ENCODE data around the gene ACAN.
A peak's percentile ranks its signal among the peaks of the same experiment; 100 is the strongest.

Gene ACAN

GRCh38 chr15:88844749-88845386 lies 41.6 kb downstream of the ACAN start:
- no peak for DNase-seq

DNA sequence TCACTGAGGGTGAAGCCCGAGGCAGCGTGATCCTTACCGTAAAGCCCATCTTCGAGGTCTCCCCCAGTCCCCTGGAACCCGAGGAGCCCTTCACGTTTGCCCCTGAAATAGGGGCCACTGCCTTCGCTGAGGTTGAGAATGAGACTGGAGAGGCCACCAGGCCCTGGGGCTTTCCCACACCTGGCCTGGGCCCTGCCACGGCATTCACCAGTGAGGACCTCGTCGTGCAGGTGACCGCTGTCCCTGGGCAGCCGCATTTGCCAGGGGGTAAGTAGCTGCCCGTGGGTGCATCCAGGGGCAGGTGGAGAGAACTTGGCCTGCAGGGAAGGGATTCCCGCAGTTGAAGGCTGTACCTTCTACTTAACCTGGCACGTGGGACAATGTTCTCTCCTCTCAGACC lies 42.4 kb downstream of the ACAN start:
- no peak for DNase-seq

DNA sequence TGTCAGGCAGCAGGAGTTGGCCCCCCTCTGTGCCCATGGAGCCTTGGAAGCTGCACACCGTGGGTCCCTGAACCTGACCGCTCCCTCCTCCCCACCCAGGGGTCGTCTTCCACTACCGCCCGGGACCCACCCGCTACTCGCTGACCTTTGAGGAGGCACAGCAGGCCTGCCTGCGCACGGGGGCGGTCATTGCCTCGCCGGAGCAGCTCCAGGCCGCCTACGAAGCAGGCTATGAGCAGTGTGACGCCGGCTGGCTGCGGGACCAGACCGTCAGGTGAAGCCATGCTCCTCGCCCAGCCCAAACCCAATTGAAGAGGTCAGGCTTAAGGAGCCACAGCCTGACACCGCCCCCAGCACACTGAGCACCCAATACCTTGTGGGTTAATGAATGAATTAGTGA lies 43.9 kb downstream of the ACAN start:
- DNase-seq = no peak

GRCh38 chr15:88848203-88848602 lies 45.0 kb downstream of the ACAN start:
- no peak for DNase-seq

GRCh38 chr15:88849376-88850072 lies 46.3 kb downstream of the ACAN start:
- DNase-seq = no peak

DNA sequence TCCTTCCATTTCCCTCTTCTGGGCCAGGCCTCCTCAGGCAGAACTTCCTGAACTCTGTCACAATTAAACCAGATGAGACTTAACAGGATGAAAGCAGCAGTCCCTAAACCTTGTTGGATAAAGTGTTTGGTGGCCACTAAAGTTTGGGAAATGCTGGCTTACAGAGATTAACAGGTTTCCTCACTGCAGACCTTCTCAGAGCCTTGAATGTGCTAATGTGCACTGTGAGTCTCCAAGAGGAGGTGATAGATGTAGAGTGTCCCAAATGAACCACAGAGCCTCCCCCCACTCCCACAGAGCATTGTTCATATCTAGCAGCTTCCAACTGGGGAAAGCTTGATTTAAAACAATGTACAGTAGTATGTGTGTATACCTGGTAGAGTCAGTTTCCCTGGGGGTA lies 49.2 kb downstream of the ACAN start:
- no peak for DNase-seq

GRCh38 chr15:88858934-88859333 lies 55.7 kb downstream of the ACAN start:
- no peak for DNase-seq

- DNase-seq = no peak
Observed at GRCh38 chr15:88859550-88859949, 56.3 kb downstream of the ACAN start.

DNA sequence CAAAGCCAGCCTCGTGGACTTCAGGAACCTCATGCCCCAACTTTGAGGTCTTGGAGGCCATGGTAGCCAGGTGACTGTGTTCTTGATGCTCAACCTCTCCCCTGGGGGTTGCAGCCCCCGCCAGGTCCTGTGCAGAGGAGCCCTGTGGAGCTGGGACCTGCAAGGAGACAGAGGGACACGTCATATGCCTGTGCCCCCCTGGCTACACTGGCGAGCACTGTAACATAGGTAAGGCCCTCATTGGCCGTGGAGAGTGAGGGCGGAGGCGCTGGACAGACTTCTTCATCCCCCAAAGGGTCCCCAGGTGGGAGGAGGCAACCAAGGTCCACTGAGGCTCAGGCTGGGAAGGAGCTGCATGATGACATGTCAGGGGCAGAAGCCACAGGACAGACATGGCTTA lies 57.0 kb downstream of the ACAN start:
- no peak for DNase-seq

DNA sequence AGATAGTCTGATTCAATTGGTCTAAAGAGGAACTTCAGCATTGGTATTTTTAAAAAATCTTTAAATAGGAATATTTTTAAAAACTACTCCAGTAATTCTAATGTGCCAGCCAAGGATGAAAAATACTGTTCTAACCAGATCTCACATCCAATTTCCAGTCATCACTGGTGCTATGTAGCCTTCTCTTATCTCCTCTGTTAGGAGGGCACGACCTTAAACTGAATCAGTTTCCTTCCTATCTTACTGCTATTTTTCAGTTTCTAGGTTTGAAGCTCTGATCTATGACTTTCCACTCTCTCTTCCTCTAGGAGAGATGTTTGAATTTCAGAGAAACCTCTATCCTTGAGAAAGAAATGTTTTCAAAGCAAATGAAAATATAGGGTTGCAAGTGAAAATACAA lies 60.2 kb downstream of the ACAN start:
- DNase-seq = no peak

- no peak for DNase-seq
Observed at GRCh38 chr15:88864861-88865497, 61.7 kb downstream of the ACAN start.

DNA sequence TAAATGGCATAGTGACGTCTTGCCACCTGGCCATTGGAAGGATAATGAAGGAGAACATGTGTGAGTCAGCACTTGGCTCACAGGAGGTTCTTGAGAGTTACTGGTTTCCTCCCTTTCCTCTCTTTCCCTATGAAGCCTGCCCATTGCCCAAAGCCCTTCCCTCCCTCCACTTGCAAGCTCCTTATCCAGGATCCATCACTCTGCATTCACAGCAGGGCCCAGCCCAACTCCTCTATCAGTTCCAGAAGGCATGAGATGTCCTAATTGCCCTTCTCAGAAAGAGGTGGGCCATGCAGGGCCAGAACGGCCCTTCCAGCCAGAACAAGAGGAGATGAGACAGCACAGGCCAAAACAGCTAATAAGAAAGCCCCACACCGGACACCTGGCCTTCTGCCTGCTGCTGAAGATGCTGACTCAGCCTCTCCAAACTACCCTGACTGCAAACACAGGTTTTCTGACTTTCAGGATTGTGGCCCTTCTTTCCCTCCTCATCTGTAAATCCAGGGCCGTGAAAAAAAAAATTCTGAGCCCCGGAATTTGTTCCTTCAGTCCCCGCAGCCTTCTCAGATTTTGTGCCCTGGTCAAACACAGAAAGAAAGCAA lies 62.4 kb downstream of the ACAN start:
- DNase-seq = no peak

- DNase-seq = no peak
Observed at GRCh38 chr15:88866295-88866881, 63.2 kb downstream of the ACAN start.

DNA sequence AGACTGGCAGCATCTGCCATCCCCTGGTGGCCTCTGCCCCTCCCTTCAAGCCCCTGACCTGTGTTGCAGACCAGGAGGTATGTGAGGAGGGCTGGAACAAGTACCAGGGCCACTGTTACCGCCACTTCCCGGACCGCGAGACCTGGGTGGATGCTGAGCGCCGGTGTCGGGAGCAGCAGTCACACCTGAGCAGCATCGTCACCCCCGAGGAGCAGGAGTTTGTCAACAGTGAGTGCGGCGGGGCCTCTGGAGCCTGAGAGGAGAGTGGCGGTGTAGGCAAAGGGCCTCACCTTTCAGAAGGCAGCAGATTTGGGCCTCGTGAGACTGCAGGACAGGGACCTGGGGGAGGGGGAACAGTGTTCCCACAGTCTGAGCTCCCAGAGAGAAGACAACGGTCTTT lies 68.1 kb downstream of the ACAN start:
- no peak for DNase-seq

DNA sequence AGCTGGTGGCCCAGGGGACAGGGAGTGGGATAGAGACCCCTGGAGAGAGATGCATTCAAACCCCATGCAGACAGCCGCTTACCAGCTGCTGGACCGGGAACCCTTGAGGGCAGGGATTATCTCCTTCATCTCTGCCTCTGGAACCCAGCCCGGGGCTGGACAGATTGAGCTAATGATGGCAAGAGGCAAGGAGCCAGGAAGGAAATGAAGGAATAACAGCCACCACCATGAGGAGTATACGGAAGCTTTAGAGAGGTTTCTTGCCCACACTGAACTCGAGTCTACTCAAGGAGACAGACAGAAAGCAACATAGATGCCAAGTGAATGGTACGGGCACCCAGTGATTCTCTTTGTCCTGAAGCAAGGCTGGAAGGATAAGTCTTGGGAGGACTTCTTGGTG lies 68.9 kb downstream of the ACAN start:
- DNase-seq = no peak

DNA sequence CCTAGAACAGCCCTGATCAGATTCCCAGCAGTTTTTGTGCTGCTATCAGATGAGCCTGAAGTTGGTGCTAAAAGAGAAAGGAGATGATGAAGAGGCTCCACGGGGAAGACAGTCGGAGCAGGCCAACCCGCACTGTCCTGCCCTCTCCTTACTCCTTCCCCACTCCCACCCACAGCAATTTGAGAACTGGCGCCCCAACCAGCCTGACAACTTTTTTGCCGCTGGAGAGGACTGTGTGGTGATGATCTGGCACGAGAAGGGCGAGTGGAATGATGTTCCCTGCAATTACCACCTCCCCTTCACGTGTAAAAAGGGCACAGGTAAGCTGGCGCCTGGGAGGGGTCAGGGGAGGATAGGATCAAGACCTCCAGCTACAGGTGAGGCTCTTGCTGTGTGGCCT lies 69.5 kb downstream of the ACAN start:
- DNase-seq = no peak

GRCh38 chr15:88873786-88874185 lies 70.5 kb downstream of the ACAN start:
- DNase-seq = no peak

DNA sequence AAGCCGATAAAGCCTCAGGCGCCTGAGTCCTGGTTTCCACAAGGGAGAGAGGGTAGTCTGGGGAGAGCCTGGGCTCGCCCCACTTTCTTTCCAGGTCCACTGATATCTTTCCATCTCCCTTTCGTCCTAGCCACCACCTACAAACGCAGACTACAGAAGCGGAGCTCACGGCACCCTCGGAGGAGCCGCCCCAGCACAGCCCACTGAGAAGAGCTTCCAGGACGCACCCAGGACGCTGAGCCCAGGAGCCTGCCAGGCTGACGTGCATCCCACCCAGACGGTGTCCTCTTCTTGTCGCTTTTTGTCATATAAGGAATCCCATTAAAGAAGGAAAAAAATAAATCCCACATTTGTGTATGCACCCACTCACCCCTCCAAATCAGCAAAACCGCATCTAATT lies 71.0 kb downstream of the ACAN start:
- DNase-seq = no peak

- no peak for DNase-seq
Observed at GRCh38 chr15:88874684-88875083, 71.4 kb downstream of the ACAN start.

GRCh38 chr15:88876573-88876972 lies 73.3 kb downstream of the ACAN start:
- DNase-seq = no peak

DNA sequence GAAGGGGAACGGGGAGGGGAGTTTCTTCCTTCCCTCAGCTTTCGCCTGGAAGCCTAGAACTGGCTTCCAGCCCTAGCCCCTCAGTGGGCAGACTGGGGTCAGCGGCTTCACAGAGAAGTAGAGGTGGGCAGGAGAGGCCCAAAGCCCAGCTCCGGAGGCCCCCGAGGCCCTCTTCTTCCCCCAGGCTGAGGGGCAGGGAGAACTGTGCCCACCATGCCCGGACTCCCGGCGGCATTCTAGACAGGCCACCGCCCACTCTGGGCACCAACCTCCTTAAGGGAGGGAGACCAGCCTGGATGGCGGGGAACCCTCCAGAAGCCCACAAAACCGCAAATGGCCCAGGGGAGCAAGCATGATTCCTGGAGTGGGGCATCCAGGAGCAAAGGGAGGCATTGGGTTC lies 74.2 kb downstream of the ACAN start:
- DNase-seq = no peak

GRCh38 chr15:88877906-88878305 lies 74.7 kb downstream of the ACAN start:
- DNase-seq = no peak

DNA sequence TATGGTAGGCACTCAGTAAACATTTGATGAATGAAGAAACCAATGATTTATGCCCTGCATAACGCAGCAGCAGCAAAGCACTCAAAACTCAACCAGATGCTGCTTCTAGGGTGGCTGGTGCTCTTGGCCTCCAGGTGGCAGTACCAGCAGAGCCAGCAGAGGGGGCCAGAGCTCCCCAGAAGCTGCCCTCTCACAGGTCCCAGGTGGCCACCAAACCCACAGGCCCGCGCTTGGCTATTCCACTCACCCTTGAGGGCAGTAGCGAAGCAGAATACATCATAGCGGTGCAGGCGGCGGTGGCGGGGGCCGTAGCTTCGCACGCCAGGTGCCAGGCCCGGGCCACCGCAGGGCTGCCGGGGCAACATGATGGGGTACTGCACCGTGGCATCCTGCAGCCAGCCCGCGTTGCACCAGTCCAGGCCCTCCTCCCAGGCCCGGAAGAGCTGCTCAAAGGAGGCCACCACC lies 75.5 kb downstream of the ACAN start:
- peak; percentile 35 for DNase-seq

Data from NCI-H345 (cell line).